HG02798 (cell line): ENCODE data around the gene MAX.
"Not testable (repeated sequence)": the region's sequence is repeated elsewhere in the genome, so short reads cannot be mapped to it uniquely, and the experiment has no call there.

Source experiments
- ATAC-seq: cut with Tn5 transposase; IDR thresholded peaks from one replicate; pipeline ENCODE4 v1.9.1; 2021; ENCODE audit warnings: mild to moderate bottlenecking; ENCODE audit not compliant: unreplicated experiment, poor library complexity

MAX gene

GRCh38 chr14:65041434-65041915 is 60.8 kb downstream of the MAX start:
- no peak for ATAC-seq

DNA sequence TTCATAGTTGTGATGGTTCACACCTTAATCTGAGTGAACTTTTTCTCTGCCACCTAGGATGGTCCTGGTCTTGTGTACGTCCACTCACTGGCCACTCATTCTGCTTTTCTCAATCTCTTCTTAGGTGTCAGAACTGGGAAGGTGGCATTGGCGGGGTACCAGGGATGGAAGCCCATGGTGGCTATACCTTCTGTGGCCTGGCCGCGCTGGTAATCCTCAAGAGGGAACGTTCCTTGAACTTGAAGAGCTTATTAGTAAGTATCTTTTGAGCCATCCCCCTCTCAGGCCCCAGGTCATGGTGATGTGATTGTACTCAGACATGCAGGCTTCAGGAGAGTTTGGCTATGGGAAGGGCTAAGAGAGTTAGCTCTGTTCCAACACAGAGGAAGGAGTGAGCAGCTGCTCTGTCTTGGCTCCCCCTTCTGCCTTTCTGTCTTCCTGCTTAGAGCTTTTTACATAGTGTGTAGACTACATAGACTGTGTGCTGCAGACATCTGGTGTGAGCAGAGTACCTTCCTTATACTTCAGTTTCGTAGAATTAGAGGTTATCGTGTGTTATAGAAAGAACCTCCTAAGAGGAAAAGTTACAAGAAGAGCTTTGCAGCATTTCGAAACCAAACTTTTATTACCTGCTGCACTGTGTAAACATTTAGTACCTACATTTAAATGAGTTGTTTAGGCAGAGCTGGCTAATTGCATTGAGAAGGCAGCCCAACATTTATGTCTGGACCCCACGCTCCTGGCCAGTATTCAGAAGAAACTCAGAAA is 61.5 kb downstream of the MAX start:
- no peak for ATAC-seq

GRCh38 chr14:65038966-65039365 is 63.4 kb downstream of the MAX start:
- no peak for ATAC-seq

DNA sequence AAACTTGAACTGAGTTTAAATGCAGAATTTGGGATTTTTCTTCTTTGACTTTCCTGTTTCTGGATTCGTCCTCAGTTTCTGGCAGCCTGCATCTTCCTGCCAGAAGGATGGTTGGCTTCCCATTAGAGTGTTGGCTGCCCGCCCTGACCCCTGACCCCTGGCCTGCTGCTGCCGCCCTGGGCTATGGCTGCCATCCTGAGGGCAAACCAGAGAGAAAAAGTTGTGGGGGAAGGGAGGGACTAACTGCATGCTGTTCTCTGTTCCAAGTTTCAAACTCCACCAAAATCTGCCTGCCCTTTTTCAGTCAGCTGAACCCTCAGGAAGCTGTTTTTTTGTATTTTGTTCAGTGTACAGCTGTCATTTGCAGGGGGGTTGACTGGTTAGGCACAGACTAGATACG is 67.3 kb downstream of the MAX start:
- no peak for ATAC-seq

GRCh38 chr14:65034021-65034420 is 68.3 kb downstream of the MAX start:
- ATAC-seq, result no peak

- ATAC-seq, result no peak
Measured at GRCh38 chr14:65033181-65033580, 69.1 kb downstream of the MAX start.

DNA sequence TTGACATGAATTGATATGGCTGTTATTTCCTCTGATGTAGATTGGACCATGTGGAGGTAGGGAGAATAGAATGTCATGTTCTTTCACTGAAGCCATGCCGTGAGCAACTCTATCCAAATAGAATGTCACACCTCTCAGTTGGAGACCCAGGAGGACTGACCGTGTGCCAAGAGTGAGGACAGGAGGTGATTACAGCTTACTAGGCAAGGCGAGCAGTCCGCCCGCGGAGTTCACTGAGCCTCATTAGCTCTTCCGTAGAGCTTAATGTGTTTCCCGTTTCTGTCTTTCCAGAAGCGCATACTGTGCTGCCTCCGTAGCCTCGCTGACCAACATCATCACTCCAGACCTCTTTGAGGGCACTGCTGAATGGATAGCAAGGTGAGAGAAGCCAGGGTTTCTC is 70.0 kb downstream of the MAX start:
- no peak for ATAC-seq

DNA sequence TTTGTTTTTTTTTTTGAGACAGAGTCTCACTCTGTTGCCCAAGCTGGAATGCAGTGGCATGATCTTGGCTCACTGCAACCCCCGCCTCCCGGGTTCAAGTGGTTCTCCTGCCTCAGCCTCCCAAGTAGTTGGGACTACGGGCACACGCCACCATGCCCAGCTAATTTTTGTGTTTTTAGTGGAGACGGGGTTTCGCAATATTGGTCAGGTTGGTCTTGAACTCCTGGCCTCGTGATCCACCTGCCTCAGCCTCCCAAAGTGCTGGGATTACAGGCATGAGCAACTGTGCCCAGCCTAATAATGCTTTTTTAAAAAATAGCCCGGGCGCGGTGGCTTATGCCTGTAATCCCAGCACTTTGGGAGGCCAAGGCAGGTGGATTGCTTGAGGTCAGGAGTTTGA is 71.0 kb downstream of the MAX start:
- ATAC-seq, result not testable (repeated sequence)

DNA sequence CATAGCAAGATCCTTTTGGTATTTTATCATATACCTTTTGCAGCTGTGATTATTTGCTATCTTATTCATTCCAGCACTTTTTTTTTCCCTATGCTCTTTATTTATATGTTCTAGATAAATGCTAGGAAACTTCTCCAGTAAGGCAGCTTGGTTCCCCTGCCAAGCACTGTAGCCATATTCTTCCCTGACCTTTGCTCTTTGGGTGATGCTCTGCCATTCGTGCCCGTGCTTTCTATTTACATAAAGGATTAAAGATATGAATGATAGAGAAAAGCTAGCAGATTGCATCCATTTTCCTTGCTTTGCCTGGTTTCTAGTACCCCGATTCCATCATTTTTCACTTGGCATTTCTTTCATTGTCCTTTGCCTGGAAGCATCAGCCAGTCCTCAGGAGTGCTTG is 73.4 kb downstream of the MAX start:
- ATAC-seq, result no peak

DNA sequence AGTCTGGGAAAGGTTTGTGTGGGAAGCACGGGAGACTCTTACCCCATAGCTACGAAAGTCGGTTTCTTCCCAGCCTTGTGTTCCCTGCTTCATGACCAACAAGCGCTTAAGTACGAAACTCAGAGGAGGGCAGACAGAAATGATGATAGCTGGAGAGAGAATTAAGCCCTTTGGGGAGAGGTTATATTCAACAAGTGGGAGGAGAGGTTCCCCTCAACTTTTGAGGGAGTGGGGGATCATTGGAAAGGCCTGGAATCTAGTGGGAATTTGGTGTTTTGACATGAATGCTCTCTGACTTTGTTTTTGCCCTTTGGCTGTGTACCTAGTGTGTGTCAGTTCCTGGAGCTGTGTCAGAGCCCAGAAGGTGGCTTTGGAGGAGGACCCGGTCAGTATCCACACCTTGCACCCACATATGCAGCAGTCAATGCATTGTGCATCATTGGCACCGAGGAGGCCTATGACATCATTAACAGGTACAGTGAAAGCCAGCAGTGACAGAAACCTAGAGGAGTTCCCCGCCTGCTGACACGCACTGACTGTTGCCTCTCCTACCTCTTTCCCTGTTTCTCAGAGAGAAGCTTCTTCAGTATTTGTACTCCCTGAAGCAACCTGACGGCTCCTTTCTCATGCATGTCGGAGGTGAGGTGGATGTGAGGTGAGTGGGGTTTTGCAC is 75.1 kb downstream of the MAX start:
- no peak for ATAC-seq

GRCh38 chr14:65026526-65026925 is 75.8 kb downstream of the MAX start:
- no peak for ATAC-seq

- ATAC-seq, result no peak
Measured at GRCh38 chr14:65025818-65026217, 76.5 kb downstream of the MAX start.
